ENCODE data around the gene ROR2.

The ROR2 gene

DNA sequence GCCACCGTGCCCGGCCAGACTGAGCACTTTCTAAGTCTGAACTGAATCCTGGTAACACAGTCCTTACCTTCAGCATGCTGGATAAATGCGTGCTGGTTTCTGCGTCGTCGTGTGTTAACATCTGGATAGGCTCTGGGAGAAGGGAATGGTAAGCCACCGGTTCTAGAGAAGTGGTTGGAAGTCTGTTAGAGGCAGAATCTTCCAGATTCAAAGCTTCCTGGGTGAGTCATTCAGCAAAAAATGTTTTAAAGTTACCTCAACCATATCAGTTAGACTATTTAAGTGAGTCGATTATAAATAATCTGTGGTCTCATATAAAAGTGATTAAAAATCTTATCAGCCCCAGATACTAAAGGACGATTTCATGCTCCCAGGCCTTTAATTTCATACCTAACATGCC is 269.9 kb downstream of the ROR2 start:
- no peak for DNase-seq (ENCODE audit: low read depth in 2 of 2)

DNA sequence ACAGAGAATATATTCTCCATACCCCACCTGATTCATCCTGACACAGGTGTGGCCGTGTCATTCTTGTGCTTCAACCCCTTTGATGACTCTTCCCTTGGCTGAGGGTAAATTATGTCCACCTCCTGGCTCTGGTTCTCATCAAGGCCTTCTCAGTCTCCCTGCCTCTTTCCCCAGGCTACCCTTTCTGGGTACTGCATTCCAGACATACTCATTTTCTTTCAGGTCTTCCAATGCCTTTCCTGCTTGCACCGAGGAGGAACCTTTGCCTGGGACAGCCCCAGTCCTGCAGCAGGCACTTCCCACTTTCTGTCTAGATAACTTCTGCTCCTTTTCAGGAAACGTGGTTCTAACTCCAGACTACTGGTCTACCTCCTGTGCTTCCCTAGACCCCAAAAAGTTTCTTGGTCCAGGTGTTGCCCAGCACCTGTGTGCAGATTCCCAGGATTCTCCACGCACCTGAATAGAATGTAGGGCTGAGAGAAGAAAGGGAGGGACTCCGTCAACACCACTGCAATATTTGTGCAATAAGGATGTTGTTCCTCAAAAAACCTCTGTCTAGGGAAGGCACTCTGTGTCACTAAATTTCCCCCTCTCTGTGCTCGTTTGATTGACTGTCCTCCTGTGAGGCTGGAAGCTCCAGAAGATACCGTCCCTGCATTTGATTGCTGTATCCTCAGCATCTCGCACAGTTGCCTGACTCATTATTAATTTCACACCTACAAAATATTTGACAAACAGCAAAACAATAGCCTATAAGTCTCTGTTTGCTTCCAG is 271.0 kb downstream of the ROR2 start:
- DNase-seq (ENCODE audit: low read depth in 2 of 2), result no peak

DNA sequence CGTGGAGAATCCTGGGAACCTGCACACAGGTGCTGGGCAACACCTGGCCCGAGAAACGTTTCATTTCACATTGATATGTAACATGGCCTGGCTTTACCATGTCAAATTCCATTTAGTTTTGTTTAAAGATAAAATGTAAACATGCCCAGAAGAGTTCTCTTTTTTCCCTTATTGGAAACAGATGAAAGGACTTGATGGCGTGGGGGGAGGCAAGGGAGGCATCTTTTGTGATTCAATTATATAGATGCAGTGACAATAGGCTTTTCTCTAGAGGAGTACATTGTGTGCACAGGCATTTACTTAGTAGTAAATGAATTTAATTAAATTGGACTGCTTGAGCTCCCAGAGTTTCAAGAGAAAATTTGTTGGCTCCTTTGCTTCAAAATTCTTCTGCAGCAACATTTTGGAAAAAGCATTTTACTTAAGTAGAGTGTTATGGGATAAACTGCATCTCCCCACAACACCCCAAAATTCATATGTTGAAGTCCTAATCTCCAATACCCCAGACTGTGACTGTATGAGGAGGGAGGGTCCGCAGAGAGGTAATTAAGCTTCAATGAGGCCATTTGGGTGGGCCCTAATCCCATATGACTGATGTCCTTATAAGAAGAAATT is 272.1 kb downstream of the ROR2 start:
- DNase-seq (ENCODE audit: low read depth in 2 of 2), result no peak

DNA sequence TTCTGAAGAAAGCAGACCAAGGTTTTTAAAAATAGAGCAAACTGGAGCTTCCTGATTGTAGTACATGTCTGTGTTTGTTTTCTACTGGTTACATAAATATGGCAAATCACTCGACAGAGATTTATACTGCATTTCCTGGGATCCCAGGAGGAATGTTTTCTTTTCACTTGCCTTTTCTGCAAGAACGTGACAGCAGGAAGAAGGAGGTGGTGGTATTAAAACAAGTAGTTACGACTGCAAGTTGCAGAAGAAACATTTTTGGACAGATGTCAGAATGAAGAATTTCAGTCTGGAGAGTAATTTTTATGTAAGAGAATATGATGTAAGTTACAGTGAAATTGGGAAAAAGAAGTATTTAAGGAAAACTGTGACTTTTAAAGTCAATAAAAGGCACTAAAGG is 272.7 kb downstream of the ROR2 start:
- DNase-seq (ENCODE audit: low read depth in 2 of 2), result no peak

DNA sequence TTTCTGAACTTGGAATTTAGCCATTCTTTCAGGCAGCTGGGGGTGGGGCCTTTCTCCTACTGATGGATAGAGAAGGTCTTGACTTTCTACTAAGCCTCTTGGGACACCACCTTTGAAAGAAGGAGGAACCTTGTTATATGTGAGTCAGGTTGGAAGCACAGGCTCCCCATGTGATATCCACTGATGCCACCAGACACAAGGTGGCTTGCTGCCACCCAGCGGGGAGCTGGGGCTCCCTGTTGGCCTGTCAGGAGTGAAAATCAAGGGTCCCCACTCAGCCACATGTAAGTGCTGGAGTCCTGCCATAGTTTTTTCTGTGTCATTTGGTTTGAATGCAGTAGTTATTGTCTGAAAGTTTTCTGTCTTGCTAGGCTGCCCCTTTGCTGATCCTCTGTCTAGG is 274.0 kb downstream of the ROR2 start:
- no peak for DNase-seq (ENCODE audit: low read depth in 2 of 2)

DNA sequence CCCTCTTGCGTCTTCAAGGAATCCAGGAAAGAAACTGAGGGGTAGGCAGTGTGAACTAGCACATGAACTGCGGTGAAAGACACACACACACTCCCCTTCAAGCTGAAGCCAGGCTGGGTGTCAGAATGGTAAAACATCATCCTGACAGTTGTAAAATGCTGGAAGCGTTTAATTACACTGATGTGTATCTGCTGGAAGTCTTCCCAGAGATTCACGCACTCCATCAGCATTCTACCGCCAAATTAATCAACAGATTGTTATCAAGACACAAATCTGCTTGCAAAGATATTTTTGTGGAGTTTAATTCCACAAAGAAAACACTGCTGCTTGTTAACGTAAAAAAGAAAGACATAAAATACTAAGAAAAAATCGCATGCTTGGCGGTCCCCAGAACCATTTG is 285.4 kb downstream of the ROR2 start:
- DNase-seq (ENCODE audit: low read depth in 2 of 2), result no peak

DNA sequence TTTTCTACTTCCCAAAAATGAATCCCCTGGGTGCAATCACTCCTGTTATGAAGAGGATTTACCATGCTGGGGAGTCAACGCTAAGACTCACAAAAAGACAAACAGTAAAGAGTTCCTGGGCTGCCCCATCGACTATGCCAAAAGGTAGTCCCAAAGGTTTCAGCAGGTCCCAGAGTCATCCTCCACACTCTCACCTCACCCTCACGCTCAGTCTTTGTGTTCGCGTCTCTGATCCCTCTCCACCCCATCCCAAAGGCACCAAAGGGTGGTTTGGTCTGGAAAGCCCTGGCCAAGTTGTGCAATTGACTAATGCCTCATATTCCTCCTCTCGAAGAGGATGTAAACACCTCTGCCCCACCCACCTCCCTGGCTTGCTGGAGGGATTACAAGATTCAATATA is 286.2 kb downstream of the ROR2 start:
- no peak for DNase-seq (ENCODE audit: low read depth in 2 of 2)

DNA sequence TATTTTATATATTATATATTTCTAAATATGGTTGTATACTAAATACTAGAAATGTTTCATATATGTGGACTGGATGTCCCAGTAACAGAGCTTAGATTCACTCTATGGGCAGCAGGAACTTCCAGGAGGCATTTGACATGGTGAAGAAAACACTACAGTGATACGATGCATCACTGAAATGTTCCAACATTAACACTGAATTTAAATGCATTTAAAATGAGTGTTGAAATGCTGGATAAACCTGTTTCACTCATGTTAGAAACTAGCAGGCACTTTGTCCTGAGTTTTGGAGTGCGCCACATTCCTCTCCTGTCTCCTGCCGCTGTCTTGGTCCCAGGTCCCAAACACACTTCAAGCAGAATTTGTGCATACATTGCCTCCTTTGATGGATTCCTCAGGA is 288.6 kb downstream of the ROR2 start:
- DNase-seq (ENCODE audit: low read depth in 2 of 2), result no peak

DNA sequence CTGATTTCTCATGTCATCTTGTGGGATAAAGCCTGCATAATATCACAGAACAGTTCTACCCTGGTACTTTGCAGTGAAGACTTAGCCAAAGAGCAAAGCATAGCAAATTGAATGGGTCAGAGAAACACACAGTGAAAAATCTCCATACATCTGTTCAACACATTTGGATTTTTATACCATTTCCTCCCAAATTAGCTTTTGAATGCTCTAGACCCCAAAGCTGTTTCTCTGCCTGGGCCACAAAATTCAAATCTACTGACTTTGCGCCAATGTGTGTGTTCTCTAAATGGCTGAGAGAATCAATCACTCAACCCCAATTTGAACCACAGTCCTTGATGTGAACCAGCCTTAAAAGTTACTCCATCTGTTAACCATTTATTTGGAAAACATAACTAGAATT is 289.5 kb downstream of the ROR2 start:
- no peak for DNase-seq (ENCODE audit: low read depth in 2 of 2)

DNA sequence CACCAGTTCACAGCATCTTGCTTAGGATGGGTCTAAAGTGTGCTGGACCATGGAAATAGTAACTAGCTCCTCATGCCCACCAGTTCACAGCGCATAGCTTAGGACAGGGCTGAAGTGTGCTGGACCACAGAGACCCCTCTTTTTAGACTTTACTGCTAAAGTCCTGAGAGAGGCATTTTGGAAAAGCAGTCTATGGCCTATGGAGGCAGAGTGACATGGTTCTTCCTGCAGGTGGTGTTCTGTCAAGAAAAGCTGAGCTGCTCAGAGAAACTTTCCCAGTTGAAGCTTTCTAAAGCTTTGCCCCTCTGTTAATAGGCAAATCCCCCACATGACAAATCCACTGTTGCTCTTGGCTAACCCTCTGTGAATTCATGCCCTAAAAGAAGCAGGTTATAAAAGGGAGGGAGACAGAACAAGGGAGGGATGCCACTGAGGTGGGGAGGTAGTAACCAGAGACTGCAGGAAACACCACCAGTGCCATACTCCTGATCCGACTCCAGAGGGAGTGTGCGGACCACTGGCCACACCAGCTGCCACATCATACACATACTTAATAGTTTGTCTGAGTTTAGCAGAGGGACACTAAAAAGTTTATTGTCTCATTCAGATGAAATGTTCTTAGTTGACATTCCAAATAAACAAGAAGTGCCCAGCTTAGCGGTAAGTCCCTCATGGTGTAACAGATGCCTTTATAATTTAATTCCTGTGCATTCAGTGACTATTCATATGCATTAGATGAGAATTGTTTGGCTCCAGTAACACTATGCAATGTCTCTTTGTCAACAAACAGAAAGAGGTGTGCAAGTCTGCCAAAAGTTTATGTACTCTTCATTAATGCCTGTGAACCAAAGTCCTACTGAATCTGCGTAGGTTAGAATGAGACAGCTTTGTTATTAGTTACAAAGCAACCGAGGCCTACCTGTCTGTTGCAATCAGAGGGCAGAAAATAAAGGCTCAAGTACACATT is 290.2 kb downstream of the ROR2 start:
- no peak for DNase-seq (ENCODE audit: low read depth in 2 of 2)

DNA sequence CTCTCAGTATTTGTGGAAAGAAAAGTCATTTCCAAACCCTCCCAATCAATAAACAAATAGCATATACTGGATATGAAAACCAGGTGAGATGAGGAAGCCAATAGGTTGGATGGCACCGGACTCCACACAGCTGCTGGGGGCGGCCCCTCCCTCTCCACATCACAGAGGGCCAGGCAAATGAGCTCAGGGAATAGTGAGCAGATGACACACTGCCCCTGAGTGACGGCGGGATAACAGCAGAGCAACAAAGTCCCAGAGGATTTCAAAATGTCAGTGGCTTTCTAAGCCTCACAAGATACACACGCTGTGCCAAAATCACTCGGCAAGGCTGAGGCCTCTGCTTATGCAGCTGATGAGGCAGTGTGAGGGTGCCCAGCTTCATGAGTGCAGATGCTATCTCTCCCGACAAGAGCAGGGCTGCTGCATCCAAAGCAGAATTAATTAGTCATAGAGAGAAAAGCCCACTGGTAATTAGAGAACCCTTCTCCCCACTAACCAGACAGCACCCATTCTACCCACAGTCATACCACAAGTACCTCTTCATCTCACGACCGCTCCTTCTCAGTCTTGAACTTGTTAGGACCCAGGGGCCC is 291.4 kb downstream of the ROR2 start:
- no peak for DNase-seq (ENCODE audit: low read depth in 2 of 2)

DNA sequence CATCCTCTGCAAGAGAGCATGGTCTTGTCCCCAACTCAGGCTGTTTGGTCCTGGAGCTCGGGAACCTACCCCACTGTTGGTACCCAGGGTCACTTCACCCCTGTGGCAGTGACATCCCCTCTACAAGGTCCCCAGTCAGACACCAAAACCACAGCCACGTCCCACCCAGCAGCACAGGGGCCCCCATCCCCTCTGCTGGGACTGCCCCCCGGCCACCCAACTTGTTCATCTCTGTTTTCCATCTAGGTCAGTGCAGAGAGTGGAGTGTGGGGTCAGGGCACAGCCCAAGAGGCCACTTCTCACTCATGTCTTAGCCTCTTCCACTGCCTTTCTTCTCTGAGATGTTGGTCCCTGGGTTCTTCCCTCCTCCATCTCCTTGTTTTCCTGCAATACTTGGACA is 292.5 kb downstream of the ROR2 start:
- no peak for DNase-seq (ENCODE audit: low read depth in 2 of 2)

DNA sequence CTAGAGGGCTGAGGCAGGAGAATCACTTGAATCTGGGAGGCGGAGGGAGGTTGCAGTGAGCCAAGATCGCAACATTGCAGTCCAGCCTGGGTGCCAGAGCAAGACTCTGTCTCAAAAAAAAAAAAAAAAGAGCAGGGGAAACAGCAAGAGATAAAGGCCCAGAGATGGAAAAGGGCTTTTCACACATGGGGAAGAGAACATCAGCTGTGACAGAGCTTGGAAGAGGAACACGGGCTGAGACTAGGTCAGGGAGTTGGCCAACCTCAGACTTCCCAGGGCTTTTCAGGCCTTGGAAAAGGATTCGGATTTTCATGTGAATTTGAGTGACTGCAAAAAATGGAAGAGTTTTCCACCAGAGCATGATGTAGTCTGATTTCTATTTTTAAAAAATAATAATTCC is 294.4 kb downstream of the ROR2 start:
- no peak for DNase-seq (ENCODE audit: low read depth in 2 of 2)

DNA sequence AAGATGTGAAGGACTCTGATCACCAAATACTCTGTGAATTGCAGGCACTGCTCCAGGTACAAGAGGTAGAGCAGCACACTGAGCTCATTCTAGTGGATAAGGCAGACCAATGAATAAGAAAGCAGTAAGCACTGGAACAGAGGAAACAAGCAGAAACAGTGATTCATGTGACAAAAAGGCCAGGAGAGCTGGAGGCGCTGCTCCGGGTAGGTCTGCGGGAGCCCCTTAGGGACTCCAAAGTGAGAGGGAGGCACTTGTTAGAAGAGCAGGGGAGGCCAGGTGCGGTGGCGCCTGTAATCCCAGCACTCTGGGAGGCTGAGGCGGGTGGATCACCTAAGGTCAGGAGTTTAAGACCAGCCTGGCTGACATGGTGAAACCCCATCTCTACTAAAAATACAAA is 294.8 kb downstream of the ROR2 start:
- no peak for DNase-seq (ENCODE audit: low read depth in 2 of 2)

DNA sequence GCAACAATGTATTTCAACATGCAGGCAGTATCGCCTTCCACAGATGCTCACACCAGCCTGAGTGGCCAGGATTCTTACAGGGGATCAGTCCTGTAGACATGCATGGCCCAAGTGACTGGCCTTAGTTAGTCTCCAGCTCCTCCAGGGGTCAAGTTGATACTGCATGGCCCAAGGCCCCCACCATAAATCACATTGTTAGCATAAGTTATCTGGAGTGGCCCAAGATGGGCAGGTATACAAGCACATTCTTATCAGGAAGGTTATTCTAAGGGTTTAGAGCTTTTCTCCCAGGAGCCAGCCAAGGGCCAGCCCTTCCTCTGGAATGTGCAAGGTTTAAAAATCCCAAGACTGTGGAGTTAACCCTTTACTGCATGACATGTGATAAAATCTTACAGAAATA is 295.5 kb downstream of the ROR2 start:
- DNase-seq (ENCODE audit: low read depth in 2 of 2), result no peak

DNA sequence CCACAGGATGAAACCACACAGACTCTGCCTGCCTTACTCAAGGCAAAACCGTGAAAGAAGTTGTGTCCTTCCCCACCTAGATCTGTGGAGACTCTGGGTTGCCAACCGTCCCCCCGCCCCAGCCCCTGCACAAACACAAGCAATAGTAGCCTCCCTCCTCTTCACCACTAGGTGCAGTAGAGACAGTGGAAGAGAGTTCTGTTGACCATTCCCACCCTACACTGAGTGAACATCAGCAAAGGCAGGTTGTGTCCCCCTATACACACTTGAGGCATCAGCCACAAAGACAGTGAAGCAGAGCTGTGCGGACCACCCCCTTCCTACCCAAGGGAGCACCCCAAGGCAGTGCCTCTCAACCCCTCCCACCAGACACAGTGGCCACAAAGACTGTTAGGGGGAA is 302.7 kb downstream of the ROR2 start:
- no peak for DNase-seq (ENCODE audit: low read depth in 2 of 2)

DNA sequence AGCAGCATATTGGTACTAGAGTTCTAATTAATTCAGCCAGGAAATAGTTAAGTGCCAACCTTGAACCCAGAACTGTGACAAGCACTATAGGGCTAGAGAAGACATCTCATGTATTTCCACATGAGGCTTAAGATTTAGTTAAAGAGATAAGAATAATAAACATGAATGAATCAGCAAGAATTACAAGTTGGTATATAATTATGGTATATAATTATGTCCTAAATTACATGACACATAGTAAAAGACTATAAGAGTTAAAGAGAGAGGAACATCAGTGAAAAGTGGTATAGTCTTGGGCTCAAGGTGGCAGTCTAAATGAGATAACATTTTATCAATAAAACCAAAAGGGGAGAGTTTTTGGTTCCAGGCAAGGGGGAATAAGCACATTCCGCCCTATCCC is 303.3 kb downstream of the ROR2 start:
- DNase-seq (ENCODE audit: low read depth in 2 of 2), result no peak

DNA sequence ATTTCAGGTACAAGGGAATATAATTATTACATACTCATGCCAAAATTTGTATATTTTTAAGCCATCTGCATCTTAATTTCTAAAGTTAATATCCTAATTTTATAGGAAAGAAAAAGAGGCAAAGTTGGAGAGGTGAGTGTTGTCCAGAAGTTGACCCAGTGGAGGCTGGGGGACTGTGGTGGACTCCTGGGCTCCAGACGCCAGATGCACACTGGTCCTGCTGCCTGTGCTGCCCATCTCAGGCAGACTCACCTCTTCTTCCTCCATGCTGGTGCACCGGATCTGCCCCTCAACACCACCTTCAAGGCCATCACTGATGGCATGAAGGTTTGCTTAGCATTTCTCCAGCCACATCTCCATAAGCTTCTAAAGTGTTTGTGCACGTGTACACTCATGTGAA is 305.6 kb downstream of the ROR2 start:
- DNase-seq (ENCODE audit: low read depth in 2 of 2), result no peak

DNA sequence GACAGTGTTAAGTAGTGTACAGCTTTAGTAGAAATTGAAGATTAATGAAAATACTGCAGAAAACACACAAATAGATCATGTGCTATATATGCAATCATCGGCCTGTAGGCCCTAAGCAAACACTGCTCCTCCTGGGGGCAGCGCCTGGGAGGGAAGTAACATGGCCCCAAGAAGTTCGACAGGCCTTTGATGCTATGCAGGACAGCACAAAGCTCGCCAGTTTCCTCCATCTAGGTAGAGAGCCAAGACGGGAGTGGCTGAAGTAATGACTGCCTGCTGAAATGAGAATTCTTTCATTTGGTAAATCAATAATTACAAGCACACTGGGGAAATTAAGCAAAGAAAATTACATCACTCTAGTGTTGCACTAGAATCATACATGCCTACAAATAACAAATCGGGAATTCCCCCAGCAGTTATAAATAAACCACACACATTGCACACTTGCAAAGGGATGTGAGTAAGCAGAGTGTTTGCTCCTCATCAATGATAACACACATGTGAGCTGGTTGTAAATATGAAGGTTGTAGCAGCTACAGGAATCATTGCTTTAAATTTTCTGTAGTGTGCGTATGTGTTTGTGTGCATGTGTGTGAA is 306.4 kb downstream of the ROR2 start:
- no peak for DNase-seq (ENCODE audit: low read depth in 2 of 2)

DNA sequence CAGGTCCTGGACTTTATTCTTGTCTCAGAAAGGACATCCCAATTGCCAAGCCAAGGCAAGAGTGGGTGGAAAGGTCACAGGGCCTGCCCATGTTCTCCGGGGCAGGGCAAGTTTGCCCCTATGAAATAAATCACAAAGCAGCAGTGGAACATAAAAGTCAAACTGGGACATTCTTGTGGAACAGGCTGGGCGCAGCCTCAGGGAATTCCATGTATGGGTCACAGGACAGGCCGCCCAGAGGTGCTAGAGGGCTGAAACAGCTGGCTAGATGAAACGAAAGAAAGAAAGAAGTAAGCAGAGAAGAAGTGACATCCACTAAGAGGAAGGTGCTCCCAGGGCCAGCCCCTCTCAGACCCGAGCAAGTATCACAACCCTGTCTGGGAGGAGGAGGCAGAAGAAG is 307.3 kb downstream of the ROR2 start:
- no peak for DNase-seq (ENCODE audit: low read depth in 2 of 2)

DNA sequence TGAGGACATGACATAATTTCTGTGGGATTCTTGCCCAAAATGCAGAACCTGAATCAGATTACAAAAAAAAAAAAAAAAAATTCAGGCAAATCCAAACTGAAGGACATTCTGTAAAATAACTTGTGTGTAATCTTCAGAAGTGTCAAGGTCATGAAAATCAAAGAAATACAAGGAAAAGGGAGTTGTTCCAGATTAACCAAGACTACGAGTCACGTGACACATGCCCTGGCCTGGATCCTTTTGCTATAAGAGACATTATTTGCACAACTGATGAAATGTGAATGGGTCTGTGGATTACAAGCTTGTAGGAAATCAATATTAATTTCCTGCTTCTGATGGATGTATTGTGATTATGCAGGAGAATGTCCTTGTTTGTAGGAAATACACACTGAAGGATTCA is 309.6 kb downstream of the ROR2 start:
- no peak for DNase-seq (ENCODE audit: low read depth in 2 of 2)

DNA sequence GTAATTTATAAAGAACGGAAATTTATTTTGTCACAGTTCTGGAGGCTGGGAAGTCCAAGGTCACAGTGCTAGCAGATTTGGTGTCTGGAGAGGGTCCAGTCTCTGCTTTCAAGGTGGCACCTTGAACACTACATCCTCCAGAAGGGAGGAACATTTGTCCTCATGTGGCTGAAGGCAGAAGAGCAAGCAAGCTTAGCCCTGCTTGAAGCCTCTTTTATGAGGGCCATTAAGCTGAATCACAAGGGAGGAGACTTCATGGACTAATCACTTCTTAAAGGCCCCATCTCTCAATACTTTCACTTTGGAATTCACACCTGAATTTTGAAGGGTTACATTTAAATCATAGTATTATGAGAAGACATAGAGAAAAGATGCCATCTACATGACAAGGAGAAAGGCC is 311.0 kb downstream of the ROR2 start:
- no peak for DNase-seq (ENCODE audit: low read depth in 2 of 2)

All from stimulated activated CD4-positive, alpha-beta T cell treated with anti-CD3 and anti-CD28 coated beads, Interleukin-4, amount 100 ng/mL, for 48 hours (primary cell).